HG02759 (cell line): ENCODE results near the gene TRAF3.
"Not testable (repeated sequence)": the region's sequence is repeated elsewhere in the genome, so short reads cannot be mapped to it uniquely, and the experiment has no call there.

Experiments used
- ATAC-seq: cut with Tn5 transposase; IDR thresholded peaks from one replicate; pipeline ENCODE4 v1.9.1; 2021; ENCODE audit warnings: mild to moderate bottlenecking, moderate library complexity; ENCODE audit not compliant: unreplicated experiment

Gene TRAF3

GRCh38 chr14:102826751-102827675 is 49.8 kb downstream of the TRAF3 start:
- no peak for ATAC-seq

GRCh38 chr14:102827716-102828115 is 50.5 kb downstream of the TRAF3 start:
- ATAC-seq, result no peak

GRCh38 chr14:102828151-102828550 is 50.9 kb downstream of the TRAF3 start:
- ATAC-seq, result no peak

- ATAC-seq, result no peak
Observed at GRCh38 chr14:102829016-102829548, 51.8 kb downstream of the TRAF3 start.

- no peak for ATAC-seq
Observed at GRCh38 chr14:102830474-102831045, 53.3 kb downstream of the TRAF3 start.

- ATAC-seq, result no peak
Observed at GRCh38 chr14:102831163-102831804, 54.0 kb downstream of the TRAF3 start.

GRCh38 chr14:102833341-102833740 is 56.1 kb downstream of the TRAF3 start:
- no peak for ATAC-seq

GRCh38 chr14:102833991-102834390 is 56.7 kb downstream of the TRAF3 start:
- no peak for ATAC-seq

- no peak for ATAC-seq
Observed at GRCh38 chr14:102835959-102836358, 58.7 kb downstream of the TRAF3 start.

GRCh38 chr14:102837120-102837519 is 59.9 kb downstream of the TRAF3 start:
- not testable (repeated sequence) for ATAC-seq

- no peak for ATAC-seq
Observed at GRCh38 chr14:102838501-102838900, 61.3 kb downstream of the TRAF3 start.

GRCh38 chr14:102840115-102840514 is 62.9 kb downstream of the TRAF3 start:
- no peak for ATAC-seq

GRCh38 chr14:102840771-102841528 is 63.7 kb downstream of the TRAF3 start:
- no peak for ATAC-seq

GRCh38 chr14:102848830-102849525 is 71.7 kb downstream of the TRAF3 start:
- no peak for ATAC-seq

GRCh38 chr14:102849526-102850379 is 72.5 kb downstream of the TRAF3 start:
- no peak for ATAC-seq

- no peak for ATAC-seq
Observed at GRCh38 chr14:102853648-102854047, 76.4 kb downstream of the TRAF3 start.

- ATAC-seq, result no peak
Observed at GRCh38 chr14:102854091-102854703, 76.9 kb downstream of the TRAF3 start.

- ATAC-seq, result no peak
Observed at GRCh38 chr14:102856179-102856578, 78.9 kb downstream of the TRAF3 start.

GRCh38 chr14:102857444-102857843 is 80.2 kb downstream of the TRAF3 start:
- no peak for ATAC-seq
